ENCODE measurements around the gene SARM1.
"Not testable (repeated sequence)": the region's sequence is repeated elsewhere in the genome, so short reads cannot be mapped to it uniquely, and the experiment has no call there.

SARM1 gene

DNA sequence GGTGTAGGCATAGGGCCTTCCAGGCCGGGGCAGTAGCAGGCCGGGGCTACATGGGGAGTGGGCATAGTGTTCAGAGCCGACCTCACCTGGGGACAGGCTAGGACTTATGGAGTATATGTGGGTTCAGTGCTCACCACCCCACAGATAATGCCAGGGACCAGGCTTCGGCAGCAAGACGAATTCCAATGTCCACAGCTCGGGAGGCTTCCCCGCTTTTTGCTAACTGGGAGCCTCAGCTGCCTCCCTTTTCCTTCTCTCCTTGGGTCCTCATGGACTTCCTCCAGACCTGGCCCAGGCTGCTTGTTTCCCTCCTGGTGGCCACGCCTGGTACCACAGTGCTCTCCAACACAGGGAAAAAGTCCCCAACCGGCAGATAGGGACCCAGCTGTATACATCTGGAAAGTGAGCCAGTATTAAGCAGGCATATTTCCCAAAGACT, 54.6 kb downstream of the SARM1 start:
- DNase-seq (ENCODE audit: low read depth): no peak

DNA sequence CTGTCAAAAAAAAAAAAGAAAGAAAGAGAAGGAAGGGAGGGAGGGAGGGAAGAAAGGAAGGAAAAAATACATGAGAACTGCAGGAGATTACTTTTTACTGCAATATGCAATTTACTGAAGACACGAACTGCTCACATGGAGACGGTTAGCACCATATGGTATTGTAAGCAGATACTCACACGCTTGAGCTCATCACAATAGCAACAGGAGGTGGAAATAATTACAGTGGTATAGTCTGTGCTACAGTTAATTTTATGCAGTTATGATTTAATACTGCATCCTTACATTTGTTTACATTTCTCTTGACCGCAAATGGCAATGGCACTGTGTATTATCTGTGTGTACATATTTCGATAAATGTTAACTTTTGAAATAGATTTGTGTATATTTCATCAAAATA, 55.9 kb downstream of the SARM1 start:
- no peak for DNase-seq (ENCODE audit: low read depth)

GRCh38 chr17:28427982-28428381, 56.5 kb downstream of the SARM1 start:
- not testable (repeated sequence) for DNase-seq (ENCODE audit: low read depth)

- DNase-seq (ENCODE audit: low read depth): no peak
Observed at GRCh38 chr17:28433721-28434120, 62.2 kb downstream of the SARM1 start.

GRCh38 chr17:28434326-28434725, 62.8 kb downstream of the SARM1 start:
- not testable (repeated sequence) for DNase-seq (ENCODE audit: low read depth)

DNA sequence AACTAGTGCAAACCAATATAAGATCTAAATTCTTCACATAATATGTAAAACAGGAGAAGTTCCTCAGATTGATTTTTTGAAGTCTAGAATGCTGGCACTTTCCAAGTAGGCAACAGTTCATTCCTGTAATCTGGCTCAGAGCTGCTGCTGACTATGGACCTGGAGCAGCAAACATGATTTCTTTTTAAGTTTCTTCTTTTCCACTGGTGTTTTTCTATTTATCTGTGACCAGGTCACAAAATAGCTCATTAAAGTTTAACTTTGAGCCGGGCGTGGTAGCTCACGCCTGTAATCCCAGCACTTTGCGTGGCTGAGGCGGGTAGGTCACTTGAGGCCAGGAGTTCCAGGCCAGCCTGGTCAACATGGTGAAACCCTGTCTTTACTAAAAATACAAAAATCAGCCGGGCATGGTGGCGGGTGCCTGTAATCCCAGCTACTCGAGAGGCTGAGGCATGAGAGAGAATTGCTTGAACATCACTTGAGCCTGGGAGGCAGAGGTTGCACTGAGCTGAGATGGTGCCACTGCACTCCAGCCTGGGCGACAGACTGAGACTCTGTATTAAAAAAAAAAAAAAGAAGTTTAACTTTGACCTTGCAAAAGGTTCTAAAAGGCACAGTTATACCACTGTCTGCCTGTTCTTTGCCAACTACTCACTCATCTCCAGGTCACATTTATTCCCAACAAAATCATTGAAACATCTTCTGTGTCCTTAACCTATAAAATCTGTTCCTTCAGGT, 72.6 kb downstream of the SARM1 start:
- no peak for DNase-seq (ENCODE audit: low read depth)

GRCh38 chr17:28446716-28447395, 75.4 kb downstream of the SARM1 start:
- no peak for DNase-seq (ENCODE audit: low read depth)

- DNase-seq (ENCODE audit: low read depth): no peak
Observed at GRCh38 chr17:28447396-28447760, 75.9 kb downstream of the SARM1 start.

DNA sequence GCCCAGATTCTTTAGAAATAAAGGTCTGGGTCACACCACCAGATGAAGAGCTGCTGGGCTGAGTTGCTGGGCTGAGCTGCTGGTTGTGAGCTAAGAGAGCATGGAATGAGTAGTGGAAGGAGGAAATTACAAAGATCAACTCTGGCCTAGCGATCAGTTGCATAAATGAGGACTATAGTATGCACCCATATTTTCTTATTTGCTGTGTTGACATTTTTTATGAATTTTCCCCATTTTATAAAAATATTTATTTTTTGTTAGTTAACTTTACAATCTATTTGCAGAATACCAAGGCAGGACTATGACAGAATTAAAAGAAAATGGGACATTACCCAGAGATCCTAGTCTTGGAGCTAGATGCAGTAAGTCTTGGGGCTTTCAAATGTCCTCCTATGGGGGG, 78.4 kb downstream of the SARM1 start:
- DNase-seq (ENCODE audit: low read depth): no peak
